Measurements from ENCODE around the gene CREBBP. TPM values are rescaled to one million over a fixed set of nuclear protein-coding genes. Genes with fewer than 3 reads are reported as not detected.

The CREBBP gene
- total and polyA plus RNA-seq, 10 donors = 5.8 to 153 (median 99.9) TPM

- no peaks in the 10 kb centered on the region for H3K9me3 ChIP-seq
- no peak overlapping the region for H3K27ac ChIP-seq
- H3K36me3 ChIP-seq = peaks cover 11 to 100% (median 89%) of the 10 kb centered on the region in 6 donors
- no peak overlapping the region for H3K4me3 ChIP-seq
- DNase-seq = peak; percentile 43
- intact Hi-C loops (cut with DNase I; ENCODE audit: low total_unique reads) = no loop called here
- no peaks in the 10 kb centered on the region for H3K27me3 ChIP-seq (replicated peaks in 1 of 7)
- 92 to 96% (median 93%) methylated on average over 17 to 24 of the region's 24 CpGs for WGBS, 5 donors
- no peaks in the 10 kb centered on the region for H3K4me1 ChIP-seq
- TF ChIP-seq POLR2AphosphoS5 (IDR thresholded peaks at IDR 0.05) = no peak
- no peak for TF ChIP-seq CTCF (IDR thresholded peaks at IDR 0.05 in 8 of 11, conservative IDR thresholded peaks at IDR 0.05 in 3 of 11)
- TF ChIP-seq POLR2A (IDR thresholded peaks at IDR 0.05) = no peak
Measured at GRCh38 chr16:3730161-3731125, 150.1 kb downstream of the CREBBP start.

DNA sequence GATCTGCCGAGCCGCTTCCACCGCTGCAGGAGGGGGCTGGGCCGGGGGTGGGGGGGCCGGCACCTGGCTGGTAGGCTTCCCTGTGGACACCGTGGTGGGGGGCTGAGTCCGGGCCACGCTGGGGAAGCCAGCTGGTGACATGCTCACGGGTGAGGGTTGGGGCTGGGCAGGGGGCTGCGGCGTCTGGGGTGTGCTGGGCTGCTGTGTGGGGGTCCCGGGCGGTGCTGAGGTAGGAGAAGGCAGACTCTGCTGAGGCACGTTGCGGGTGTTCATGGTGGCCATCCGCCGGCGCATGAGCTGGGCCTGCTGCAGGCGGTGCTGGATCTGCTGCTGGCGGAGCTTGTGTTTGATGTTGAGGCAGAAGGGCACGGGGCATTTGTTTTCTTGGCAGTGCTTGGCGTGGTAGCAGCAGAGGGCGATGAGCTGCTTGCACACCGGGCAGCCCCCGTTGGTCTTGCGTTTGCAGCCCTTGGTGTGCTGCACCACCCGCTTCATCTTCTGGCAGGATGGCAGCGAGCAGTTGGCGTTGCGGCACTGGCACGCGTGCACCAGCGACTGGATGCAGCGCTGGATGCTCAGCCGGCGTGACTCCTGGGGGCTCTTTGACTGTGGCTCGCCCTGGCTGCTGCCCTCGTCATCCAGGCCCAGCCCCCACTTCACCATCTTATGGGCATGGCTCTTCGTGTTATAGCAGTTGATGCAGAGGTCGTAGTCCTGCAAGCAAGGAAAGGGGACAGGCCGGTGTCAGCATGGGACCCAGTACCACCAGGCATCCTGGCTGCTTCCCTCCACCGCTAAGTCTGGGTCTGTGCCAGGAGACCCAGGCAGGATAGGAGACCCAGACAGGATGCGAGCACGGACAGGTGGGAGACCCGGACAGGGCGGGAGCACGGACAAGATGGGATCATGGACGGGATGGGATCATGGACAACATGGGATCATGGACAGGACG lies 151.1 kb downstream of the CREBBP start:
- DNase-seq = peak; percentile 57
- TF ChIP-seq POLR2A (IDR thresholded peaks at IDR 0.05) (no peak), POLR2AphosphoS5 (IDR thresholded peaks at IDR 0.05) (peak in 1 of 3 donors; percentile 60)
- 89 to 97% (median 94%) methylated on average over 30 to 49 of the region's 49 CpGs for WGBS, 5 donors

GRCh38 chr16:3728424-3729160 lies 151.9 kb downstream of the CREBBP start:
- Histone ChIP-seq H3K27ac (no peak overlapping the region), H3K9me3 (no peaks in the 10 kb centered on the region), H3K4me1 (no peaks in the 10 kb centered on the region), H3K27me3 (replicated peaks in 1 of 7) (no peaks in the 10 kb centered on the region), H3K36me3 (peaks cover 6 to 83% (median 72%) of the 10 kb centered on the region in 6 donors), H3K4me3 (no peak overlapping the region)
- peak; percentile 59 for DNase-seq
- TF ChIP-seq POLR2AphosphoS5 (IDR thresholded peaks at IDR 0.05) (peak in 1 of 3 donors; percentile 53), CTCF (IDR thresholded peaks at IDR 0.05 in 8 of 11, conservative IDR thresholded peaks at IDR 0.05 in 3 of 11) (no peak), POLR2A (IDR thresholded peaks at IDR 0.05) (no peak)
- WGBS, 5 donors = 95 to 99% (median 97%) methylated on average over 13 to 31 of the region's 31 CpGs
- intact Hi-C loops (cut with DNase I; ENCODE audit: low total_unique reads) = no loop called here

More for the DNA sequence above, 151.1 kb downstream of the CREBBP start:
- no peaks in the 10 kb centered on the region for H3K27me3 ChIP-seq (replicated peaks in 1 of 7)
- H3K4me1 ChIP-seq = no peaks in the 10 kb centered on the region
- peaks cover 10 to 92% (median 79%) of the 10 kb centered on the region in 6 donors for H3K36me3 ChIP-seq
- no peak overlapping the region for H3K27ac ChIP-seq
- no peak overlapping the region for H3K4me3 ChIP-seq
- no peaks in the 10 kb centered on the region for H3K9me3 ChIP-seq
- intact Hi-C loops (cut with DNase I; ENCODE audit: low total_unique reads) = no loop called here

GRCh38 chr16:3727806-3728381 lies 152.6 kb downstream of the CREBBP start:
- no peak overlapping the region for H3K27ac ChIP-seq
- WGBS, 5 donors = 94 to 96% (median 95%) methylated on average over 11 to 21 of the region's 21 CpGs
- intact Hi-C loops (cut with DNase I; ENCODE audit: low total_unique reads) = no loop called here
- H3K4me1 ChIP-seq = no peaks in the 10 kb centered on the region
- peak in 1 of 3 donors; percentile 34 for TF ChIP-seq POLR2AphosphoS5 (IDR thresholded peaks at IDR 0.05)
- TF ChIP-seq CTCF (IDR thresholded peaks at IDR 0.05 in 8 of 11, conservative IDR thresholded peaks at IDR 0.05 in 3 of 11) = no peak
- no peaks in the 10 kb centered on the region for H3K9me3 ChIP-seq
- no peak overlapping the region for H3K4me3 ChIP-seq
- peak; percentile 69 for DNase-seq
- peaks cover 6 to 76% (median 65%) of the 10 kb centered on the region in 6 donors for H3K36me3 ChIP-seq
- no peaks in the 10 kb centered on the region for H3K27me3 ChIP-seq (replicated peaks in 1 of 7)
